Measurements from ENCODE around the gene EMID1. TPM values are rescaled to one million over a fixed set of nuclear protein-coding genes. Genes with fewer than 3 reads are reported as not detected.

EMID1 gene
- total RNA-seq, 2 experiments from 2014 or later, result 0.14 TPM; not detected in 1

DNA sequence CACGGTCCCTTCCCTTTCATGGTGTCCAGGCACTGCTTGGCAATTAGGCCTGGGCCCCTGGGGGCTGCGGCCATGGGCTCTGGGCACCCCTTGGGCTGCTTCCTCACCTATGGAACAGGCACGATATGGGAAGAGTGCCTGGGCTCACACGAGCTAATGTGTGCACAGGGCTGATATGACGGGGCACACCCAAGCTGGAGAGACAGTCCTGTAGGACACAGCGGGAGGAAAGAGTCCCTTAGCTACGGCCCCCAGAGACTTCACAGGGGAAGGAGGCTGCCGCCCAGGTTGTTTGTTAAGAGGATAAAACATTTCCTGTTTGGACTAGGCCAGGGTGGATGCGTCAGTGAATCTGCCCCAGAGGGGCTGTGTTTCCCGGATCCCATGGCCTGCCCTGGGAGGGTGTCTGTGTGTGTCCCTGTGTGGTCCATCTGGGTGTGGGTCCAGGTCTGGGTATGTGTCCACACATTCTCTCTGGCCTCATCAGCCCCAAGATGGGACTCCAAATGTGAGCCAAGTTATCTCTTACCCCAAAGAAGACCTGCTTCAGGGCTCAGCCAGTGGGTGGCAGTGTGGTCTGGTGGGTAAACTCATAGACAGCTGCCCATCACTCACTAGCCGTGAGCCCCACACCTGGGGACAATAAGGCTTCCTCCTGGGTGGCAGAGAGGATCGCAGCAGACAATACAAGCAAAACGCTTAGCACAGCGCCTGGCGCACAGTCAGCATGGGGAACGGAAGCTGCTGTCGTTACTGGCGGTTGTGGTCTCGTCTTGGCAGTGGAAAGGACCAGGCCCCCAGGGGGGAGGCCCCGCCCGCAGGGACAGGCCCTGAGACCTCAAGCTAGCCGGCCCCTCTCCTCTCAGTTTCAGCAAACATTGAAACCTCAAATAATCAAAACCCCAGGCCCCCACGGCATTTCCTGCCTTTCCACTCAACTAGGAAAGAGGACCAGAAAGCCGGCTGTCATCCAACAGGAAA is 3.2 kb upstream of the EMID1 start:
- H3K9me3 Mint-ChIP-seq, result no peaks in the 10 kb centered on the region
- DNase-seq (peak; percentile 91), ATAC-seq (peak; percentile 89)
- H3K27me3 Mint-ChIP-seq, result peaks cover 48% of the 10 kb centered on the region
- H3K4me1 Mint-ChIP-seq (ENCODE audit: low read depth), result peaks cover 25% of the 10 kb centered on the region
- peak overlapping the region; percentile 80 for H3K27ac Mint-ChIP-seq
- H3K4me3 Mint-ChIP-seq, result no peak overlapping the region
- ChIA-PET POLR2A (interaction anchor here (1.0 kb wide), 1 partner anchor 40 kb away, joined by 3 read pairs; no protein-coding TSS in a partner anchor), CTCF (interaction anchor here (0.6 to 4.1 kb wide), 5 partner anchors 8 to 123 kb away, joined by 3 to 19 read pairs (median 5); no protein-coding TSS in a partner anchor)
- H3K36me3 Mint-ChIP-seq (ENCODE audit: low read depth), result no peaks in the 10 kb centered on the region
- TF ChIP-seq, protein P1, sequence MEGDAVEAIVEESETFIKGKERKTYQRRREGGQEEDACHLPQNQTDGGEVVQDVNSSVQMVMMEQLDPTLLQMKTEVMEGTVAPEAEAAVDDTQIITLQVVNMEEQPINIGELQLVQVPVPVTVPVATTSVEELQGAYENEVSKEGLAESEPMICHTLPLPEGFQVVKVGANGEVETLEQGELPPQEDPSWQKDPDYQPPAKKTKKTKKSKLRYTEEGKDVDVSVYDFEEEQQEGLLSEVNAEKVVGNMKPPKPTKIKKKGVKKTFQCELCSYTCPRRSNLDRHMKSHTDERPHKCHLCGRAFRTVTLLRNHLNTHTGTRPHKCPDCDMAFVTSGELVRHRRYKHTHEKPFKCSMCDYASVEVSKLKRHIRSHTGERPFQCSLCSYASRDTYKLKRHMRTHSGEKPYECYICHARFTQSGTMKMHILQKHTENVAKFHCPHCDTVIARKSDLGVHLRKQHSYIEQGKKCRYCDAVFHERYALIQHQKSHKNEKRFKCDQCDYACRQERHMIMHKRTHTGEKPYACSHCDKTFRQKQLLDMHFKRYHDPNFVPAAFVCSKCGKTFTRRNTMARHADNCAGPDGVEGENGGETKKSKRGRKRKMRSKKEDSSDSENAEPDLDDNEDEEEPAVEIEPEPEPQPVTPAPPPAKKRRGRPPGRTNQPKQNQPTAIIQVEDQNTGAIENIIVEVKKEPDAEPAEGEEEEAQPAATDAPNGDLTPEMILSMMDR (IDR thresholded peaks at IDR 0.05), result no peak
- intact Hi-C loops (cut with micrococcal nuclease), result no loop called here

DNA sequence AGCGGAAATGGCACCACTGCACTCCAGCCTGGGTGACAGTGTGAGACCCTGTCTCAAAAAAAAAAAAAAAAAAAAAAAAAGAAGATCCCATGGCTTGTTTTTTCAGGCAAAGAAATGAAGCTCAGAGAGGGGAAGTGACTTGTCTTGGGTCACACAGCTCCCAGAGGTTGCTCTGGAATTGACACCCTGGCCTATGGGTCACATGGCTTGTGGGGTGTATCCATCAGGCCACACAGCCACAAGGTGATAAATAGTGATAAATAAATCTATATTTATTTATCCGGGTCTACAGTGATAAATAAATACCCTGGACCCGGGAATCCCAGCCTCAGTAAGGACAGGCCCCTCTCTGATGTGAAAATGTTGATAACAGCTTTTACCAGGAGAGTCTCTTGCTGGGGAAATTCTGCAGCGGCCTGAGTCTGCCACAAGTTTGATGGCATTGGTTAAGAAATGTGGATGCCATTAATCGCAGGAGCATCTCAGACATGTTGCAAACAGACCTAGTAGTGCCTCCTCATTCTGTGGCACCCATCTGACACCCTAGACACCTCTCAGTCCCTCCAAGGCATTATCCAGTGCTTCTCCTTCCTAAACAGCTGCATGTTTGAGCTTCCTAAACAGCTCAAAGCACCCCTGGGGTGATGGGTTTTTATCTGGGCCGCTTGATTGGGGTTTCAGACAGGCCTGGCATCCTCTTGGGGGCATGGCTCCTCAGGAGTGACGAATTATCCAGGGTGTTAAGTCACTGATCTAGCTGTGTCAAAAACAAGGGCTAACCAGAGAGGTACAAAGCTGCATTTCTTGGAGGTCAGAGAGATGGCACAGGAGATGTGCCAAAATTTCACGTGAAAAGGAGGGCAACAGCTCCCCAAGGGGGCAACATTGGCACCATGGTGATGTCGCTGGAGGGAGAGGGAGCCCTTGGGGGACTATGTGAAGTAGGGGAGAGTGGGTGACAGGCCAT is 1.9 kb upstream of the EMID1 start:
- Mint-ChIP-seq H3K9me3 (no peaks in the 10 kb centered on the region), H3K4me1 (ENCODE audit: low read depth) (peaks cover 25% of the 10 kb centered on the region), H3K27me3 (peaks cover 51% of the 10 kb centered on the region), H3K27ac (no peak overlapping the region), H3K4me3 (no peak overlapping the region), H3K36me3 (ENCODE audit: low read depth) (no peaks in the 10 kb centered on the region)
- ATAC-seq (no peak), DNase-seq (no peak)
- ChIA-PET CTCF (interaction anchor here (0.6 to 4.1 kb wide), 6 partner anchors 9 to 124 kb away, joined by 3 to 19 read pairs (median 4); no protein-coding TSS in a partner anchor), POLR2A (no interaction called here)
- intact Hi-C loops (cut with micrococcal nuclease), result no loop called here
- TF ChIP-seq, protein P1 (IDR thresholded peaks at IDR 0.05), result no peak

DNA sequence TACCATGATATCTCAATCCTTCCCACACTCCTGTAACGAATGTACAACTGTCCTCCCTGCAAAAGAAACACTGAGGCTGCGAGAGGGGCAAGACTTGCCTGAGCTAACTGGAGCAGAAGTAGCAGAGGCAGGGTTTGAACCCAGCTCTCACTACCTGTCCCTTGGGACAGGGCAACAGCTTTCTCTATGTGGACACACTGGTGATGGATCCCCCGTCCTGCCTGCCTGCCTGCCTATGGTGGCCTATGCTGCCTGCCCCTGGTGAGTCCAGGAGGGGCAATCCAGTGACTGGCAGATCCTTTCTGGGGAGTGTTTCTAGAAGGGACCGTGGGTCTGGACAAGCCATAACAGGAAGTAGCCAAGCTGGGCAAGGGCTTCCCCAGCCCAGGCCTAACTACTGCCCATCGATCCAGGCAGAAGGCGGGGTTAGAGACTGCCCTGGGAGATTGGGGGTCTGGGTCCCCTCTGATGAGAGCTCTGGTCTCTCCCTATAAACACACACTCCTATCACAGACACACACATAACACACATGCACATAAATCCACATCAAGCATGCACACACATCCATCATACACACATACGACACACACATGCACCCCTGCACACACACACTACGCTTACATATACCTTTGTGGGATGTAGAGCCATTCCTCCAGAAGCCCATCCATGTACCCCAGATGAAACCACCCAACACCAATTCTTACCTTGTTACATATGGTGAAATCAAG is 1.1 kb upstream of the EMID1 start:
- CTCF ChIA-PET, result interaction anchor here (1.6 to 4.1 kb wide), 3 partner anchors 41 to 51 kb away, joined by 4 to 19 read pairs (median 12); no protein-coding TSS in a partner anchor

DNA sequence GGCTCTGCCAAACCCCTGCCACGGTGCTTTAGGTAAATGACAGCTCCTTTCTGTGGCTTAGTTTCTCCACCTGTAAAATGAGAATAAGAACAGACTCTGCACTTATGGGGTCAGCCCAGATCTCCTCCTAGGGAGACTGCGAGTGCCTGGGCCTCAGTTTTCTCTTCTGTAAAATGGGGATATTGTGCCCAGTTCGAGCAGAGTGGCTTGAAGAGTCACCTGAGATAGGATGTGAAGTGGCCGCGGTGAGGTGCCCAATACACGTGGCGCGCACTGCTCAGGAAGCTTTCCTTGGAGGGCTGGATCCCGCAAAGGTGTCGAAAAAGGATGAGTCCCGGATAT is 473 bp upstream of the EMID1 start:
- POLR2A ChIA-PET, result interaction anchor here (0.9 kb wide), 1 partner anchor 24 kb away, joined by 3 read pairs; no protein-coding TSS in a partner anchor

More for the DNA sequence above, 1.1 kb upstream of the EMID1 start:
- Mint-ChIP-seq H3K4me1 (ENCODE audit: low read depth) (peaks cover 25% of the 10 kb centered on the region), H3K4me3 (no peak overlapping the region), H3K27ac (no peak overlapping the region), H3K27me3 (peaks cover 50% of the 10 kb centered on the region), H3K9me3 (no peaks in the 10 kb centered on the region), H3K36me3 (ENCODE audit: low read depth) (no peaks in the 10 kb centered on the region)
- ATAC-seq (no peak), DNase-seq (no peak)
- POLR2A ChIA-PET, result no interaction called here
- TF ChIP-seq, protein P1 (IDR thresholded peaks at IDR 0.05), result no peak
- intact Hi-C loops (cut with micrococcal nuclease), result no loop called here

More for the DNA sequence above, 473 bp upstream of the EMID1 start:
- DNase-seq (no peak), ATAC-seq (no peak)
- Mint-ChIP-seq H3K36me3 (ENCODE audit: low read depth) (no peaks in the 10 kb centered on the region), H3K4me1 (ENCODE audit: low read depth) (peaks cover 25% of the 10 kb centered on the region), H3K27me3 (peaks cover 45% of the 10 kb centered on the region), H3K4me3 (no peak overlapping the region), H3K27ac (no peak overlapping the region), H3K9me3 (no peaks in the 10 kb centered on the region)
- CTCF ChIA-PET, result interaction anchor here (1.2 to 4.1 kb wide), 4 partner anchors 20 to 51 kb away, joined by 3 to 19 read pairs (median 8); no protein-coding TSS in a partner anchor
- TF ChIP-seq, protein P1 (IDR thresholded peaks at IDR 0.05), result no peak
- intact Hi-C loops (cut with micrococcal nuclease), result no loop called here

Data from activated CD8-positive, alpha-beta T cell treated with anti-CD3 and anti-CD28 coated beads for 36 hours (primary cell).